A673 (cell line): Measurements from ENCODE around the gene MARS1. TPM values are rescaled to one million over a fixed set of nuclear protein-coding genes. Genes with fewer than 3 reads are reported as not detected.

Source experiments
- BruUV-seq: library from RNA; stranded (reverse); fragments of 400-500 nt; replicated peaks from 2 replicates; lab custom pipeline; 2021; lab: Mats Ljungman, UMichigan
- CTCF ChIA-PET: fragments of 300-600 bp; sonication (Branson Sonifier 250); formaldehyde crosslinking; loops from one replicate; lab custom pipeline; 2022; ENCODE audit warnings: antibody characterized with exemption; lab: Charles Lee
- POLR2A ChIA-PET: fragments of 300-600 bp; sonication (Branson Sonifier 250); formaldehyde crosslinking; loops from one replicate; lab custom pipeline; 2022; ENCODE audit warnings: antibody characterized with exemption; ENCODE audit not compliant: low non-redundant PET; lab: Charles Lee
- DNase-seq: peaks from one replicate; pipeline ENCODE4 v3.0.0-alpha.2; 2015; ENCODE audit warnings: low spot score
- H3K27ac ChIP-seq: fragments of 200-600 bp; sonication (generic); 2 replicates; pipeline ENCODE4 v1.5.1; 2016; ENCODE audit warnings: mixed run types, low read depth, mild to moderate bottlenecking, mixed read lengths, antibody characterized with exemption, low read length; ENCODE audit not compliant: poor library complexity, severe bottlenecking
- H3K27me3 ChIP-seq: fragments of 200-600 bp; sonication (generic); replicated peaks from 2 replicates; pipeline ENCODE4 v1.6.1; 2017; ENCODE audit warnings: mixed run types, low read depth, mild to moderate bottlenecking, mixed read lengths, antibody characterized with exemption, low read length; ENCODE audit not compliant: insufficient read depth, poor library complexity
- H3K36me3 ChIP-seq: fragments of 200-600 bp; sonication (generic); 2 replicates; pipeline ENCODE4 v1.6.1; 2016; ENCODE audit warnings: mixed run types, mild to moderate bottlenecking, mixed read lengths, antibody characterized with exemption, low read length; ENCODE audit not compliant: insufficient read depth, poor library complexity, severe bottlenecking
- H3K4me1 ChIP-seq: fragments of 200-600 bp; sonication (generic); 2 replicates; pipeline ENCODE4 v1.6.1; 2017; ENCODE audit warnings: mixed run types, mild to moderate bottlenecking, mixed read lengths, antibody characterized with exemption, low read length; ENCODE audit not compliant: insufficient read depth, poor library complexity, severe bottlenecking
- H3K4me3 ChIP-seq: fragments of 200-600 bp; sonication (generic); 2 replicates; pipeline ENCODE4 v1.5.1; 2016; ENCODE audit warnings: low read depth, mixed run types, mild to moderate bottlenecking, mixed read lengths, low read length; ENCODE audit not compliant: poor library complexity, severe bottlenecking
- H3K9me3 ChIP-seq: fragments of 200-600 bp; sonication (generic); 2 replicates; pipeline ENCODE4 v1.6.1; 2016; ENCODE audit warnings: mixed run types, low read depth, mild to moderate bottlenecking, mixed read lengths, antibody characterized with exemption, low read length; ENCODE audit not compliant: poor library complexity, severe bottlenecking
- EZH2 ChIP-seq: fragments of 200-600 bp; sonication (generic); IDR thresholded peaks from 2 replicates; pipeline ENCODE4 v1.6.1; 2017; ENCODE audit warnings: borderline replicate concordance, low read depth, mild to moderate bottlenecking, mixed read lengths, antibody characterized with exemption, low read length; ENCODE audit not compliant: poor library complexity, severe bottlenecking
- intact Hi-C: fragments of 100-400 bp; cut with micrococcal nuclease; formaldehyde crosslinking; loops from one replicate; pipeline ENCODE4 v1.10.0; 2022; ENCODE audit not compliant: unreplicated experiment
- total RNA-seq: library from RNA; stranded (reverse); gene quantifications from 2 replicates; pipeline ENCODE4 v1.2.3, GENCODE V29; 2021
- TF ChIP-seq, protein P1 (sequence below): fragments of 300-800, 200-600 bp; sonication (generic); conservative IDR thresholded peaks from 2 replicates; pipeline ENCODE4 v1.5.1; 2017; ENCODE audit warnings: low read depth, mild to moderate bottlenecking, antibody characterized with exemption, low read length, moderate library complexity, mixed read lengths

The MARS1 gene
- total RNA-seq, 1 experiment from 2014 or later: 467 TPM

DNA sequence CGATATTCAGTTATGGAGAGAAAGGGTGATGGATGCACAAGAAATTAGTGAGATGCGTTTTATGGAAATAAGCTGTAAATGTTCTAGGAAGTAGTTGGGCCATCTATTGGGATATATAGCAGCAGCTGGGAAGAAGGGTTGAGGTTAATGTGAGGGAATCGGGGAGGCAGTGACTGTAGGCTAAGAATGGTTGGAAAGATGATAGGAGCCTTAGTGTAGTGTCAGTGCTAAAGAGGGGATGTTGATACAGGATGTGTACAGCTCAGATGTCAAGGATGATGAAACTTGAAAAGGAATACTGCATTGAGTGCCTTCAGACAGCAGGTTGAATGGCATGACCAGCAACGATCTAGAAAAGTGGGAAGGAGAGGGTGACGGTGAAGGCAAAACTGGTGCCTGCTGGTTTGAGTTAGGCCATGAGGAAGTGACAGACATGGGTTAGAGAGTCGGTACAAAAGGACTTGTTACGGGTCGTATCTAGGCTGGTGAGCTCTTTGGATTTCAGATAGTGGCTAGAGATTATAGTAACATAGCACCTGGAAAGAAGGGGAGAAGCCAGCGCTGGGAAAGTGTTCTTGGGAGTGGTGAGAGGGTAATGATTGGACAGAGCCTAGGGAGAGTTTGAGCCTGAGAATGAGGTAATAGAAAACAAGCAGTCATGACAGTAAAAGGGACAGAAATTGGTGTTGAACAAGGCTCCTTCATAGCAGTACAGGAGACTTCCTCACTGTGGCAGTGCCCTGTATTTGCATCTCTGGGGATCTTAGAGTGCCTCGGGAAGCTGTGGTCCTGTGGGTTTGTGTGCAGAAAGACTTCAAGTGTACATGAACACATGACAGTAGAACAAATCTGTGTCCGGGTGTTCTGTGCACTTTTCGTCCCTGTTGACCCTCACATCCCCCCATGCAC is 9.6 kb downstream of the MARS1 start:
- no TSS peak for BruUV-seq
- H3K36me3 ChIP-seq: peaks cover 68% of the 10 kb centered on the region
- CTCF ChIA-PET: no interaction called here

DNA sequence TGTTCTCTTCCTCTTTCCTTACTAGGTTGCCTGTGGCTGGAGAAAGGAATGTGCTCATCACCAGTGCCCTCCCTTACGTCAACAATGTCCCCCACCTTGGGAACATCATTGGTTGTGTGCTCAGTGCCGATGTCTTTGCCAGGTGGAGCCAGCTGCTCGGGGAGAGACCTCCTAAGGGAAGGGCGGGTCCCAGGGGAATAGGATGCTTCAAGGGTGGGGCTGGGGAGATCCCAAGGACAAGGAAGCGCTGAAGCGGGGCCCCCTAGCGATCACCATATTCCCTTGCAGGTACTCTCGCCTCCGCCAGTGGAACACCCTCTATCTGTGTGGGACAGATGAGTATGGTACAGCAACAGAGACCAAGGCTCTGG is 10.2 kb downstream of the MARS1 start:
- TF ChIP-seq, protein P1, sequence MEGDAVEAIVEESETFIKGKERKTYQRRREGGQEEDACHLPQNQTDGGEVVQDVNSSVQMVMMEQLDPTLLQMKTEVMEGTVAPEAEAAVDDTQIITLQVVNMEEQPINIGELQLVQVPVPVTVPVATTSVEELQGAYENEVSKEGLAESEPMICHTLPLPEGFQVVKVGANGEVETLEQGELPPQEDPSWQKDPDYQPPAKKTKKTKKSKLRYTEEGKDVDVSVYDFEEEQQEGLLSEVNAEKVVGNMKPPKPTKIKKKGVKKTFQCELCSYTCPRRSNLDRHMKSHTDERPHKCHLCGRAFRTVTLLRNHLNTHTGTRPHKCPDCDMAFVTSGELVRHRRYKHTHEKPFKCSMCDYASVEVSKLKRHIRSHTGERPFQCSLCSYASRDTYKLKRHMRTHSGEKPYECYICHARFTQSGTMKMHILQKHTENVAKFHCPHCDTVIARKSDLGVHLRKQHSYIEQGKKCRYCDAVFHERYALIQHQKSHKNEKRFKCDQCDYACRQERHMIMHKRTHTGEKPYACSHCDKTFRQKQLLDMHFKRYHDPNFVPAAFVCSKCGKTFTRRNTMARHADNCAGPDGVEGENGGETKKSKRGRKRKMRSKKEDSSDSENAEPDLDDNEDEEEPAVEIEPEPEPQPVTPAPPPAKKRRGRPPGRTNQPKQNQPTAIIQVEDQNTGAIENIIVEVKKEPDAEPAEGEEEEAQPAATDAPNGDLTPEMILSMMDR: peak; percentile 24; the same call in 1 of the 2 replicates
- TF ChIP-seq EZH2: no peak
- Histone ChIP-seq H3K9me3 (no peaks in the 10 kb centered on the region), H3K27me3 (no peaks in the 10 kb centered on the region), H3K4me3 (no peak overlapping the region), H3K4me1 (no peaks in the 10 kb centered on the region), H3K27ac (no peak overlapping the region), H3K36me3 (peaks cover 66% of the 10 kb centered on the region)
- POLR2A ChIA-PET: no interaction called here
- intact Hi-C loops: no loop called here
- CTCF ChIA-PET: no interaction called here
- no peak for DNase-seq
- no TSS peak for BruUV-seq

More for the DNA sequence above, 9.6 kb downstream of the MARS1 start:
- Histone ChIP-seq H3K27me3 (no peaks in the 10 kb centered on the region), H3K4me1 (no peaks in the 10 kb centered on the region), H3K9me3 (no peaks in the 10 kb centered on the region), H3K27ac (no peak overlapping the region), H3K4me3 (no peak overlapping the region)
- POLR2A ChIA-PET: no interaction called here
- intact Hi-C loops: no loop called here
- no peak for DNase-seq
- no peak for TF ChIP-seq EZH2
- TF ChIP-seq, protein P1: no peak

DNA sequence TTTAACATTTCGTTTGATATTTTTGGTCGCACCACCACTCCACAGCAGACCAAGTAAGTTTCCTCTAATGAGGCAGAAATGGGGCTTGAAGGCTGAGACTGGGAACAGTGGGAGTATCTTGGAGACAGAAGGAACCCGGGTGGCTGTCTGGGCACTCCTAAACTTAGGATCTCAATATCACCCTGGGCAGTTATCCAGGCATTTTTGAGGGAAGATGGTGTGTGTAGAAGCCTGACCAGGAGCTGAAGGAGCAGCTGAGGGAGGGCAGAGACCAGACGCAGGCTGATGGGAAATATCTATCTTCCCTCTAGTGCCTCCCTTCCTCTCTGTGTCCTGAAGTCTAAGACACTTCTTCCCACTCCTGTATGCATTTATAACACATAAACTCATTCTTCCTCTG is 10.7 kb downstream of the MARS1 start:
- Histone ChIP-seq H3K4me3 (no peak overlapping the region), H3K4me1 (no peaks in the 10 kb centered on the region), H3K9me3 (no peaks in the 10 kb centered on the region), H3K36me3 (peaks cover 69% of the 10 kb centered on the region), H3K27me3 (no peaks in the 10 kb centered on the region), H3K27ac (no peak overlapping the region)
- POLR2A ChIA-PET: no interaction called here
- DNase-seq: no peak
- TF ChIP-seq, protein P1: 0 out of 2 replicates have a peak, but pooled peaks have one; percentile 4
- no peak for TF ChIP-seq EZH2
- CTCF ChIA-PET: no interaction called here
- no TSS peak for BruUV-seq
- intact Hi-C loops: no loop called here
